IMR-90 (cell line): ENCODE data around the gene GPRC5D.

ENCODE experiments used
- CEBPB ChIP-seq: IDR thresholded peaks from 2 replicates; pipeline ENCODE4 v1.6.1; 2012; ENCODE audit warnings: low read depth, low read length, improper control_type of control experiment
- CTCF ChIP-seq: conservative IDR thresholded peaks from 2 replicates; pipeline ENCODE4 v1.5.1; 2012; ENCODE audit warnings: mild to moderate bottlenecking, low read depth, low read length, improper control_type of control experiment
- MAFK ChIP-seq: IDR thresholded peaks from 2 replicates; pipeline ENCODE4 v1.6.1; 2012; ENCODE audit warnings: low read depth, low read length, improper control_type of control experiment
- MAZ ChIP-seq: IDR thresholded peaks from 2 replicates; pipeline ENCODE4 v1.6.1; 2012; ENCODE audit warnings: low read depth, mild to moderate bottlenecking, low read length, improper control_type of control experiment, moderate library complexity, borderline replicate concordance
- MXI1 ChIP-seq: IDR thresholded peaks from 2 replicates; pipeline ENCODE4 v1.6.1; 2012; ENCODE audit warnings: low read depth, mild to moderate bottlenecking, low read length, moderate library complexity, borderline replicate concordance
- POLR2A ChIP-seq: IDR thresholded peaks from 2 replicates; pipeline ENCODE4 v1.6.1; 2012; ENCODE audit warnings: mild to moderate bottlenecking, low read depth, low read length
- RAD21 ChIP-seq: IDR thresholded peaks from 2 replicates; pipeline ENCODE4 v1.6.1; 2012; ENCODE audit warnings: low read length, improper control_type of control experiment
- RFX5 ChIP-seq: IDR thresholded peaks from 2 replicates; pipeline ENCODE4 v1.8.0; 2012; ENCODE audit warnings: low read depth, mild to moderate bottlenecking, low read length, moderate library complexity
- SMC3 ChIP-seq: fragments of 150-350 bp; IDR thresholded peaks from 2 replicates; pipeline ENCODE4 v1.6.1; 2016; ENCODE audit warnings: low read depth, mild to moderate bottlenecking, antibody characterized with exemption, low read length, moderate library complexity
- TF ChIP-seq, protein P1 (sequence below): fragments of 150-350 bp; IDR thresholded peaks from 2 replicates; pipeline ENCODE4 v1.6.1; 2016; ENCODE audit warnings: low read depth, mild to moderate bottlenecking, low read length, moderate library complexity, borderline replicate concordance

DNA sequence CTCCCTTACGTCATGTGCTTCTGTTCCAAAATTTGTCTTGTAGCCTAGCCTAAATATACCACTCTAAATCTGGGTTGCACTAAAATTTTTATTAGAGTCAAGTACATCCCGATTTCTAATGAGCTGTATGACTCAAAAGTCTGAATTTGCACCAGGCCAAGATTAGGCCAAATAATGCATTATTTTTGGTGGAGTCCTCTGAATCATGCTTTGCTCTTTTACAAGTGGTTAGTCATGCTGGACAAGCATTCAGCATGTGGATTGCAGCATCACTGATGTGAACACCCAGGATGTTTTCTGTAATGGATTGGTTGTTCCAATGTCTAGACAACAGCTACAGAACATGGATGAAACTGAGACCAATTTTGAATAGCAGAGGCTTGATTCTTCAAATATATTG, 24.4 kb upstream of the GPRC5D start:
- TF ChIP-seq CTCF, result no peak
- peak; percentile 84 for TF ChIP-seq MXI1
- TF ChIP-seq CEBPB, result peak; percentile 98
- peak; percentile 71 for TF ChIP-seq MAFK
- 0 out of 2 replicates have a peak, but pooled peaks have one; percentile 4 for TF ChIP-seq SMC3
- TF ChIP-seq RFX5, result no peak
- no peak for TF ChIP-seq MAZ
- no peak for TF ChIP-seq POLR2A
- TF ChIP-seq, protein P1, sequence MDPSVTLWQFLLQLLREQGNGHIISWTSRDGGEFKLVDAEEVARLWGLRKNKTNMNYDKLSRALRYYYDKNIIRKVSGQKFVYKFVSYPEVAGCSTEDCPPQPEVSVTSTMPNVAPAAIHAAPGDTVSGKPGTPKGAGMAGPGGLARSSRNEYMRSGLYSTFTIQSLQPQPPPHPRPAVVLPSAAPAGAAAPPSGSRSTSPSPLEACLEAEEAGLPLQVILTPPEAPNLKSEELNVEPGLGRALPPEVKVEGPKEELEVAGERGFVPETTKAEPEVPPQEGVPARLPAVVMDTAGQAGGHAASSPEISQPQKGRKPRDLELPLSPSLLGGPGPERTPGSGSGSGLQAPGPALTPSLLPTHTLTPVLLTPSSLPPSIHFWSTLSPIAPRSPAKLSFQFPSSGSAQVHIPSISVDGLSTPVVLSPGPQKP, result no peak
- TF ChIP-seq RAD21, result peak; percentile 23; the same call in 1 of the 2 replicates
